Measurements from ENCODE around the gene GATAD2B.

DNA sequence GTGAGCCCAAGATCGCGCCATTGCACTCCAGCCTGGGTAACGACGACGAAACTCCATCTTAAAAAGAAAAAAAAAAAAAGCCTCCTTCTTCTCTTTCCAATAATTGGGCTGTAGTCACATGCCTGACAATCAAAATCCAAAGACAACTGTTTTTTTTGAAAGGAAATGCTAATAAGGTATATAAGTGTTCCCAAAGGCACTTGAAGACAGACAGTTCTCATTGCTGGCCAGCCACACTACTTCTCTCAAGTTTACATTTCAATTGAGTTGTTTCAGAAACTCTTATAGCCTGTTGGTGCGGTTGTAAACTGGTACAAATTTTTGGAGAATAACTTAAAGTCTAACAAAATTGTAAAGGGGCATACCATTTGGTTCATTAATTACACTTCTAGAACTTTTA lies 23.3 kb downstream of the GATAD2B start:
- TF ChIP-seq, protein P1, sequence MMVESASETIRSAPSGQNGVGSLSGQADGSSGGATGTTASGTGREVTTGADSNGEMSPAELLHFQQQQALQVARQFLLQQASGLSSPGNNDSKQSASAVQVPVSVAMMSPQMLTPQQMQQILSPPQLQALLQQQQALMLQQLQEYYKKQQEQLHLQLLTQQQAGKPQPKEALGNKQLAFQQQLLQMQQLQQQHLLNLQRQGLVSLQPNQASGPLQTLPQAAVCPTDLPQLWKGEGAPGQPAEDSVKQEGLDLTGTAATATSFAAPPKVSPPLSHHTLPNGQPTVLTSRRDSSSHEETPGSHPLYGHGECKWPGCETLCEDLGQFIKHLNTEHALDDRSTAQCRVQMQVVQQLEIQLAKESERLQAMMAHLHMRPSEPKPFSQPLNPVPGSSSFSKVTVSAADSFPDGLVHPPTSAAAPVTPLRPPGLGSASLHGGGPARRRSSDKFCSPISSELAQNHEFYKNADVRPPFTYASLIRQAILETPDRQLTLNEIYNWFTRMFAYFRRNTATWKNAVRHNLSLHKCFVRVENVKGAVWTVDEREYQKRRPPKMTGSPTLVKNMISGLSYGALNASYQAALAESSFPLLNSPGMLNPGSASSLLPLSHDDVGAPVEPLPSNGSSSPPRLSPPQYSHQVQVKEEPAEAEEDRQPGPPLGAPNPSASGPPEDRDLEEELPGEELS (CRISPR knock-in tag; IDR thresholded peaks at IDR 0.05): no peak
- TF ChIP-seq, protein P2, sequence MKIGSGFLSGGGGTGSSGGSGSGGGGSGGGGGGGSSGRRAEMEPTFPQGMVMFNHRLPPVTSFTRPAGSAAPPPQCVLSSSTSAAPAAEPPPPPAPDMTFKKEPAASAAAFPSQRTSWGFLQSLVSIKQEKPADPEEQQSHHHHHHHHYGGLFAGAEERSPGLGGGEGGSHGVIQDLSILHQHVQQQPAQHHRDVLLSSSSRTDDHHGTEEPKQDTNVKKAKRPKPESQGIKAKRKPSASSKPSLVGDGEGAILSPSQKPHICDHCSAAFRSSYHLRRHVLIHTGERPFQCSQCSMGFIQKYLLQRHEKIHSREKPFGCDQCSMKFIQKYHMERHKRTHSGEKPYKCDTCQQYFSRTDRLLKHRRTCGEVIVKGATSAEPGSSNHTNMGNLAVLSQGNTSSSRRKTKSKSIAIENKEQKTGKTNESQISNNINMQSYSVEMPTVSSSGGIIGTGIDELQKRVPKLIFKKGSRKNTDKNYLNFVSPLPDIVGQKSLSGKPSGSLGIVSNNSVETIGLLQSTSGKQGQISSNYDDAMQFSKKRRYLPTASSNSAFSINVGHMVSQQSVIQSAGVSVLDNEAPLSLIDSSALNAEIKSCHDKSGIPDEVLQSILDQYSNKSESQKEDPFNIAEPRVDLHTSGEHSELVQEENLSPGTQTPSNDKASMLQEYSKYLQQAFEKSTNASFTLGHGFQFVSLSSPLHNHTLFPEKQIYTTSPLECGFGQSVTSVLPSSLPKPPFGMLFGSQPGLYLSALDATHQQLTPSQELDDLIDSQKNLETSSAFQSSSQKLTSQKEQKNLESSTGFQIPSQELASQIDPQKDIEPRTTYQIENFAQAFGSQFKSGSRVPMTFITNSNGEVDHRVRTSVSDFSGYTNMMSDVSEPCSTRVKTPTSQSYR (CRISPR knock-in tag; IDR thresholded peaks at IDR 0.05): no peak

Measured in WTC11 (cell line).